ENCODE results near the gene ROPN1.

Gene ROPN1

DNA sequence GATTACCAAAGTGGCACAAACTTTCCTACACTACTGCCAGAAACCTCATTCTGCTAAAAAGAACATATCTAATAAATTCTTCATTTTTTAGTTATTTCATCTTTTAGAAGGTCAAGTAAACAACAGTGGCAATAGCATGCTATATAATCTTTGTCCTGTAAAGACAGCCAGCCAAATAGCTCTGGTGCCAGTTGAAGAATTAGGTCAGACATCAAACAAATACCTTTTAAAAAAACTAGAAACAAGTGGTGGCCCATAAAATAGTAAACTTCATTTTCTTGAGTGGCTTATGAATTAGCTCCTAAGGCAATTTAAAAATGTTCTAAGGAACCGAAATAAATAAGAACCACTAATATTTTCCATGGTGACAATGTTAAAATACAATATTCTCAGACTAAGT is 50.4 kb downstream of the ROPN1 start:
- no peak for DNase-seq

DNA sequence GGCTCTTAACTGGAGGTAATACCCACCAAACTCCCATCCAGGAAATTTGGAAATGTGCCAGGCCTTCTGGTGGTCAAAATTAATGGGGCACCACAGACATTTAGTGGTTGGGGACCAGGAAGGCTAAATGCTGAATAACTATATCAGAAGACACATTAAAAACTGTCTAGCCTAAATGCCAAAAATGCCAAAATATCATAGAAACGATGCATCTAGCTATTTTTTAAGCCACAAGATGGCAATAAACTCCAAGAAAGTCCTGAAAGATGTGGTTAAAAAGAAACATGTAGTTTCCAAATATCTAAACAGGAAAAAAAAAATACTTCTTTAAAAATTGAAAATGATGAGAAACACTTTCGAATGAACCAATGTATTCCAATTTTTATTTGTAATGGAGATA is 50.8 kb downstream of the ROPN1 start:
- DNase-seq, result no peak

DNA sequence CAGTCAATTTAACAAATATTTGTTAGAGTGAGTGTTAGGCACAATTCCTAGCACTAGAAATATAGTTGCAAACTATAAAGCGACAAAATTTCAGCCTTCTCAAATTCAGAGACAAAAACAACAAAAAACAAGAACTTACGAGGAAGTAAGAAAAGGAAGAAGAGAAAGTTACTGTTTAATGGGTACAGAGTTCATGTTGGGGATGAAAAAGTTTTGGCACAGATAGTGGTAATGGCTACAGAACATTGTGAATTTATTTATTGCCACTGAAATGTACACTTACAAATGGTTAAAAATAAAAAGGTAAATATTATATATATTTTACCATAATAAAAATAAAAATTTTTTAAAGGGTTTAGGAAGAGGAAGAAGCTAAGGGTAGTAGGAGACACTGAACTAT is 52.2 kb downstream of the ROPN1 start:
- no peak for DNase-seq

DNA sequence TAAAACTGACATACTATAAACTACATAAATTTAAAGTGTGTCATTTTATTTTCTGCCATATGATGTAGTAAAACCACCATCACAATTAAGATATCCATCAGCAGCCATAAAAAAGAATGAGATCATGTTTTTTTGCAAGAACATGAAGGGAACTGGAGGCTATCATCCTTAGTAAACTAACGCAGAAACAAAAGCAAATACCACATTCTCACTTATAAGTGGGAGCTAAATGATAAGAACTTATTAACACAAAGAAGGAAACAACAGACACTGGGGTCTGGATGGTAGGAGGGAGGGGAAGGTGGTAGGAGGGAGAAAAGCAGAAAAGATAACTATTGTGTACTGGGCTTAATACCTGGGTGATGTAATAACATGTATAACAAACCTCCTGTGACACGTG is 55.5 kb downstream of the ROPN1 start:
- no peak for DNase-seq

DNA sequence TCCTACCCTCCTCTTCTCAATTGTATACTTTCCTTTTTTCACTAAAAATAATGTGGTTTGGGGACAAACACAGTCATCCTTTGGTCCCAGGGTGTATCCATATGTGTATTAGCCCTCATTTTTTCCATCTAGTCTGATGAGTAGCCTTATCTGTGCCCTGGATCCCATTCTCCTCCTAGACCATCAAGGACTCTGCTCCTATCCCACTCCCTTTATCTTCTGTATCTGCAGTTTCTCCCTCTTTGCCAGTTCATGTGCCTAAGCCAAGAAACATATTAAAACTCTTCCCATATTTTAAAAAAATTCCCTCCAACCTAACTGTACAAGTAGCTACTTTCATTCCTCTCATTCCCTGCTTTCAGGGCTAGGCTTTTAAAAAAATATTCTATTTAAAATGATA is 56.1 kb downstream of the ROPN1 start:
- DNase-seq, result no peak

DNA sequence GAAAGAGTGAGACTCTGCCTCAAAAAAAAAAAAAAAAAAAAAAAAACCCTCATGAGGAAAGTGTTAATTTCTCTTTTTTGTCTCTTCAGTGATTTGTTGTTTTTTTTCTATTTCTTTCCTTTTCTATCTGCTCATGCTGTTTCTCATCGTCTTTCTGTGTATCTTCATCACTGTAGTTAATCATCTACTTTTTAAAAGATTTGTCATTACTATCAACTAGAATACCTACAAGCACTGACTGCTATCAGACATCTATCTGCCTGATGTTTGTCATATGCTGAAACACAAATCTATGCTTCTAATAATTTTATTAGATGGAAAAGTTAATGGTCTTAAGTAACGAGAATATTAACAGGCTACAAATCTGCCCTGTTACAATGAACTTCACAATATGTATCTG is 57.7 kb downstream of the ROPN1 start:
- no peak for DNase-seq

DNA sequence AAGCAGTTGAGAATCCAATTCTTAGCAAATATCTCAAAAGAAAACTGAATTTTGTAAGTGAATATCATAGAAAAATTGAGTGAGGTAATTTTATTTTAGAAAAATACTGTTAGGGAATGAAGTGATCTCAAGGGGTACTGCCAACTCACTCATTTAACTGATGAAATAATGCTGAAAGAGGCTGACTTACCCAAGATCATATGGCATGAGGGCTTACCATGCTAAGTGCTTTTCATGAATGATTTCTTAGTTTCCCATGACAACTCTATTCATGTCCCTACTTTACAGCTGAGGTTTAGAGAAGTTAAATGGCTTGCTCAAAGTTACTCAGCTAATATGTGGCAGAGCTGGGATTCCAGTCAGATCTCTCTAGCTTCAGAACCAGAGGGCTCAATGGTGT is 61.5 kb downstream of the ROPN1 start:
- no peak for DNase-seq

DNA sequence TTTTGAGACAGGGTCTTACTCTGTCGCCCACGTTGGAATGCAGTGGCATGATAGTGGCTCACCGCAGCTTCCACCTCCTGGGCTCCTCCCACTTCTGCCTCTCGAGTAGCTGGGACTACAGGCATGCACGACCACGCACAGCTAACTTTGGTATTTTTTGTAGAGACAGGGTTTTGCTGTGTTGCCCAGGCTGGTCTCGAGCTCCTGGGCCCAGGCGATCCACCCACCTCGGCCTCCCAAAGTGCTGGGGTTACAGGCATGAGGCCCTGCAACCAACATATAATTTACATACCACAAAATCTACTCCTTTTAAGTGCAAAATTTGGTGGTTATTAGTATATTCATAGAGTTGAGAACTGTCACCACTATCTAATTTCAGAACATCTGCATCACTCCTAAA is 62.6 kb downstream of the ROPN1 start:
- DNase-seq, result no peak

DNA sequence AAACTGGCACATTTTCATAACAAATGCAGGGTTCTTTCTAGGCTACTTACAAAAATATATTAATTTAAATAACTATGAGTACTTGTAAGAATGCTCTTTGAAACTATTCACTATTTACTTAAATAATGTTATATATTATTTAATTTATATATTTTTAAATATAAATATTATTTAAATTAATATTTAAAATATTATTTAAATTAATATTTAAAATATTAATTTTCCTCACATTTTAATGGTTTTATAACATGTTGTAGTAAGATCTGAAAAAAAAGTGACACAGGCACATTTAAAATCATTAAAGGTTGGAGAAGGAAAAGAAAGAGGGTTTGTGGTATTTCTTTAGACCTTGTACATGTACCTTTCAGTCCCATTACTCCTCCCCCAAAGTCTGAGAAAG is 65.5 kb downstream of the ROPN1 start:
- DNase-seq, result no peak

DNA sequence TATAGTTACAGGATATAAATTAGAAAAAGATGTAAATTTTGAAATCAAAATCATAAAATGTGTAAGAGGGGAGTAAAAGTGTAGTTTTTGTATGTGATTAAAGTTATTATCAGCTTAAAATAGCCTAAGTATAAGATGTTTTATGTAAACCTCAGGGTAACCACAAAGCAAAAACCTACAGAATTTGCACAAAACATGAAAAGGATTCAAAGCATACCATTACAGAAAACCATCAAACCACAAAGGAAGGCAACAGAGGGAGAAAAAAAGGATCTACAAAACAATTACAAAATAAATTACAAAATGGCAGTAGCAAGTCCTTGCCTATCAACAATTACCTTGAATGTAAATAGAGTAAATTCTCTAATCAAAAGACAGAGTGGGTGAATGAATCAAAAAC is 71.1 kb downstream of the ROPN1 start:
- DNase-seq, result no peak

DNA sequence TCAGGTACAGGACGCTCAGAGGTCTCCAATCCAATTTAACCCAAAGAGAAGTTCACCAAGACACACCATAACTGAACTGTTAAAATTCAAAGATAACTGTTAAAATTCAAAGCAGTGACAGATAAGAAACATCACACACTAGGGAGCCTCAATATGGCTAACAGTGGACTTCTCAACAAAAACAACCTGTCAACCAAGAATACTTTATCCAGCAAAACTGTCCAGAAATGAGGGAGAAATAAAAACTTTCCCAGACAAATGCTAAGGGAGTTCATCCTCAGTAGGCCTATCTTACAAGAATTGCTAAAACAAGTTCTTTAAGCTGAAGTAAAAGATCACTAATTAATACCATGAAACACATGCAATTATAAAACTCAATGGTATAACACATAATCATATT is 71.5 kb downstream of the ROPN1 start:
- DNase-seq, result no peak

DNA sequence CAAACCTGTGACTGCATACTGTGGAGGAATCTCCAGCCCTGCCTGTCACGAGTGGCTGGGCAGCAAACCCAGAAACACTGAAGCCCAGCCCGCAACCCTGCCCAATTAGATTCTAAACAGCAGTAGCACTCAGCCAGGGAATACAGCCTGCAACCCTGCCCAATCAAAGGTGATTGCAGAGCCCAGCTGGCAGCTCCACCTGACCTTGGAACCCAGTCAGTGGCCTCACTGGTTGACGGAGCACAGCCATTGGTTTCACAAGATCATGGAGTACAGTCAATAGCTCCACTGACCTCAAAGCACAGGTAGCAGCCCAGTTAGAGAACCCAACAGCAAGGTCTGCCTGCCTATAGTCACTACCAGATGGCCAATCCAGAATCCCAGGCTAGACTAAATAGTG is 72.6 kb downstream of the ROPN1 start:
- no peak for DNase-seq

Measured in right hindlimb (tissue), 1 donor.